HEK293T (cell line): ENCODE results near the gene ZYX.

Experiments used
- ARNT ChIP-seq: fragments of 450-650 bp; IDR thresholded peaks from 2 replicates; pipeline ENCODE4 v1.6.1; 2017; ENCODE audit warnings: mild to moderate bottlenecking
- BHLHE40 ChIP-seq: fragments of 450-650 bp; IDR thresholded peaks from 2 replicates; pipeline ENCODE4 v1.6.1; 2016; ENCODE audit warnings: mild to moderate bottlenecking, moderate library complexity, borderline replicate concordance
- ELF4 ChIP-seq: fragments of 450-650 bp; IDR thresholded peaks from 2 replicates; pipeline ENCODE4 v1.6.1; 2017; ENCODE audit warnings: antibody characterized with exemption
- FOXM1 ChIP-seq: fragments of 450-650 bp; IDR thresholded peaks from 2 replicates; pipeline ENCODE4 v1.6.1; 2017; ENCODE audit warnings: mild to moderate bottlenecking, borderline replicate concordance
- HDGF ChIP-seq: fragments of 450-650 bp; IDR thresholded peaks from 2 replicates; pipeline ENCODE4 v1.6.1; 2017; ENCODE audit warnings: antibody characterized with exemption, borderline replicate concordance
- SUZ12 ChIP-seq: fragments of 450-650 bp; IDR thresholded peaks from 2 replicates; pipeline ENCODE4 v1.6.1; 2016; ENCODE audit warnings: mild to moderate bottlenecking
- TARDBP ChIP-seq: fragments of 450-650 bp; IDR thresholded peaks from 2 replicates; pipeline ENCODE4 v1.6.1; 2016
- ZNF384 ChIP-seq: fragments of 450-650 bp; IDR thresholded peaks from 2 replicates; pipeline ENCODE4 v1.6.1; 2016
- TF ChIP-seq, protein P1 (sequence below): fragments of 450-650 bp; IDR thresholded peaks from 2 replicates; pipeline ENCODE4 v1.6.1; 2016

DNA sequence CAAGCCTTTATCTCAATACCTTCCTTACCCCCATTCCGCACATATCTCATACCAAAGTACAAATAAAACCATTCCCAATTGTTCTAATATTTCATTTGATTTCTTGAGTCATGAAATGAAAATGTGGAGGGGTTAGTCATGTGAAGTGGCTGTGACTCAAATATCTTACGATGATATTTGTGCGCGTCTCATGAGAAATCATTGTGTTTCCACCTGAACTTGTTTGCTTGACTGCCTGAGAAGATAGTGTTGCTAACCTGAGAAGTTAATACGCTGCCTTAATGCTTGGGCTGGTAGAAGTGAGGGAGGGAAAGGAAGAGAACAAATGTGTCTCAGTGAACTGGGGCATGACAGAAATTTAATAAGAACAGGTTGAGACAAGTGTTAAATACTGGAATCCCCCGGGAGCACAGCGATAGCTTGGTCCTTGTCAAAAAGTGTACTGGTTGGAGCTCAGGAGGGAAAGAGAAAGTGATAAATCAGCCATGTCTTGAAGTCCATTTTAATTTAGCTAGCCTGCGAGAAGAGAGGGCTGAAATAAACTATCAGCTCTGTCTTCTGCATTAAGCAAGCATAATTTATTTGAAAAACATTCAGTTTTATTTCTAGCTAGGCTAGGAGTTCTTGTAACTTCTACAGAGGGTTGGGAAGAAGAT is 34.7 kb downstream of the ZYX start:
- TF ChIP-seq ZNF384 (no peak), ELF4 (no peak), BHLHE40 (no peak), FOXM1 (no peak), SUZ12 (no peak), TARDBP (no peak), ARNT (no peak), HDGF (no peak)
- TF ChIP-seq, protein P1, sequence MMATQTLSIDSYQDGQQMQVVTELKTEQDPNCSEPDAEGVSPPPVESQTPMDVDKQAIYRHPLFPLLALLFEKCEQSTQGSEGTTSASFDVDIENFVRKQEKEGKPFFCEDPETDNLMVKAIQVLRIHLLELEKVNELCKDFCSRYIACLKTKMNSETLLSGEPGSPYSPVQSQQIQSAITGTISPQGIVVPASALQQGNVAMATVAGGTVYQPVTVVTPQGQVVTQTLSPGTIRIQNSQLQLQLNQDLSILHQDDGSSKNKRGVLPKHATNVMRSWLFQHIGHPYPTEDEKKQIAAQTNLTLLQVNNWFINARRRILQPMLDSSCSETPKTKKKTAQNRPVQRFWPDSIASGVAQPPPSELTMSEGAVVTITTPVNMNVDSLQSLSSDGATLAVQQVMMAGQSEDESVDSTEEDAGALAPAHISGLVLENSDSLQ: no peak
